IPS DF 6.9 (cell line): ENCODE measurements around the gene ADCYAP1R1.

ENCODE experiments used
- DNase-seq: peaks from one replicate; pipeline ENCODE4 v3.0.0-alpha.2; 2013; ENCODE audit warnings: low read depth, low spot score
- H3K27ac ChIP-seq: one replicate; pipeline ENCODE4 v1.5.1; 2013; ENCODE audit warnings: low read length, control low read depth
- H3K27me3 ChIP-seq: 2 replicates; pipeline ENCODE4 v1.6.1; 2013; ENCODE audit warnings: mild to moderate bottlenecking, low read length; ENCODE audit not compliant: control insufficient read depth, insufficient read depth
- H3K36me3 ChIP-seq: 2 replicates; pipeline ENCODE4 v1.6.1; 2013; ENCODE audit warnings: low read length; ENCODE audit not compliant: control insufficient read depth, insufficient read depth
- H3K4me1 ChIP-seq: 2 replicates; pipeline ENCODE4 v1.6.1; 2013; ENCODE audit warnings: low read length; ENCODE audit not compliant: control insufficient read depth, insufficient read depth
- H3K4me3 ChIP-seq: 2 replicates; pipeline ENCODE4 v1.5.1; 2013; ENCODE audit warnings: mild to moderate bottlenecking, low read length
- H3K9me3 ChIP-seq: 2 replicates; pipeline ENCODE4 v1.6.1; 2013; ENCODE audit warnings: low read length, inconsistent platforms; ENCODE audit not compliant: control insufficient read depth, insufficient read depth
- WGBS: extraction: QIAGEN DNeasy Blood & Tissue Kit; methylation state at CpG from one replicate; pipeline ENCODE4 v1.1.7; 2013; ENCODE audit warnings: mixed read lengths, missing lambda C conversion rate; ENCODE audit not compliant: insufficient read length, insufficient coverage; 5-methylcytosine and 5-hydroxymethylcytosine counted together

ADCYAP1R1 gene

DNA sequence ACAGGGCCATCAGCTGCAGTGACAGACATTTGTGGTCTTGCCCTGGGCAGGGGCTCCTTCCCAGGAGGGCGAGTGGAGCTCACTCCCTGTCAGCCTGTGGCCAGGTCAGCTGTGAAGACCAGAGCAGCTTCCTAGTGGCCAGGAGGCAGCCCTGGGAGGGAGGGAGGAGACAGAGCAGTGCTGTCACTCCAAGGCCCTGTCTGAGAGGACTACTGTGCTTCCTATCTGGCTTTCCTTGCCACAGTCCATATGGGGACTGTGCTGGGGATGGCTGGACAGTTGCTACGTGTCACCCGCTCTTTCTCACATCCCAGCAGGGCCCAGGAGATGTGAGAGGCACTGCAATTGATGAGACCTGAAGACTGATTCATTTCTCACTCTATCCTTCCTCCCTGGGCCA is 15.2 kb upstream of the ADCYAP1R1 start:
- H3K9me3 ChIP-seq = no peaks in the 10 kb centered on the region
- H3K27ac ChIP-seq = no peak overlapping the region
- no peak overlapping the region for H3K4me3 ChIP-seq
- no CpG with 5 or more reads among the region's 3 CpGs for WGBS
- no peaks in the 10 kb centered on the region for H3K27me3 ChIP-seq
- no peak for DNase-seq
- H3K4me1 ChIP-seq = no peaks in the 10 kb centered on the region
- no peaks in the 10 kb centered on the region for H3K36me3 ChIP-seq

- Histone ChIP-seq H3K4me3 (no peak overlapping the region), H3K4me1 (no peaks in the 10 kb centered on the region), H3K27me3 (no peaks in the 10 kb centered on the region), H3K36me3 (no peaks in the 10 kb centered on the region), H3K9me3 (no peaks in the 10 kb centered on the region), H3K27ac (no peak overlapping the region)
- no CpG with 5 or more reads among the region's 9 CpGs for WGBS
- no peak for DNase-seq
Measured at GRCh38 chr7:31043051-31043471, 9.0 kb upstream of the ADCYAP1R1 start.

DNA sequence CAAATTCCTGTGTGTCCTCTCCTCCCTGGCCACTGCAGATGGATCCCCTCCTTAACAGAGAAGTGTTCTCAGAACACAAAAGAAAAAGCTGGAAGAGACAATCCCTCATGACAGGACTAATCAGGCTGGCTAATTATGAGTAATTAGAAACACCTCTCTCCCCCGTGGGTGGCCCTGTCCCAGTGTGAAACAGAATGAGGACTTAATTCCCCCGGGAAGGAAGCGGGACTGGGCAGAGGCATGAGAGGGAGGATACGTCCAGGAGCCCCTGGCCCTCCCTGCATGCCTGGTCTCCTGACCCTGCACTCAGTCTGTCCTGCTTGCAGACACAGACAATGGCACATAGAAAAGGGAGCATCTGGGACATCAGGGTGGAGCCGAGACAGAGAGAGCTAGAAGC is 7.6 kb upstream of the ADCYAP1R1 start:
- DNase-seq = no peak
- Histone ChIP-seq H3K9me3 (no peaks in the 10 kb centered on the region), H3K4me1 (no peaks in the 10 kb centered on the region), H3K36me3 (no peaks in the 10 kb centered on the region), H3K27ac (no peak overlapping the region), H3K4me3 (no peak overlapping the region), H3K27me3 (no peaks in the 10 kb centered on the region)
- no CpG with 5 or more reads among the region's 5 CpGs for WGBS

DNA sequence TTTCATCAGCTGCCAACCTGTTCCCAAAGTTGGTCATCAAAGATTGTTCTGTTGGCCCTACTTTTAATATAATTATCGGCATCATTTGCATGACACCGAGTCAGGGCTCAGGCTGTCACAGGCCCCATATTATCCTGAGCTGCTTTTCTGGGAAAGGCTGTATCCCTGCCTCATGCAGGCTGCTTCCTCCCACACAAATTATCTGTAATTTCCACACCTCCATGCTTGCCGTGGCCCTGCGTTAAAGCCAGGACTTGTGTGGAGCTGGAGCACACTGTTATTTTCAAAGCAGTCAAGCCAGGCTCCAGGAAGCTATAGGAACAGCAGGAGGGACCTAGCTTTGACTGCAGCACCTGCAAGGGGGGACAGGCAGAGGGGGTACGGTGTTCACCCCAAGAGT is 5.4 kb upstream of the ADCYAP1R1 start:
- Histone ChIP-seq H3K4me1 (no peaks in the 10 kb centered on the region), H3K4me3 (no peak overlapping the region)

DNA sequence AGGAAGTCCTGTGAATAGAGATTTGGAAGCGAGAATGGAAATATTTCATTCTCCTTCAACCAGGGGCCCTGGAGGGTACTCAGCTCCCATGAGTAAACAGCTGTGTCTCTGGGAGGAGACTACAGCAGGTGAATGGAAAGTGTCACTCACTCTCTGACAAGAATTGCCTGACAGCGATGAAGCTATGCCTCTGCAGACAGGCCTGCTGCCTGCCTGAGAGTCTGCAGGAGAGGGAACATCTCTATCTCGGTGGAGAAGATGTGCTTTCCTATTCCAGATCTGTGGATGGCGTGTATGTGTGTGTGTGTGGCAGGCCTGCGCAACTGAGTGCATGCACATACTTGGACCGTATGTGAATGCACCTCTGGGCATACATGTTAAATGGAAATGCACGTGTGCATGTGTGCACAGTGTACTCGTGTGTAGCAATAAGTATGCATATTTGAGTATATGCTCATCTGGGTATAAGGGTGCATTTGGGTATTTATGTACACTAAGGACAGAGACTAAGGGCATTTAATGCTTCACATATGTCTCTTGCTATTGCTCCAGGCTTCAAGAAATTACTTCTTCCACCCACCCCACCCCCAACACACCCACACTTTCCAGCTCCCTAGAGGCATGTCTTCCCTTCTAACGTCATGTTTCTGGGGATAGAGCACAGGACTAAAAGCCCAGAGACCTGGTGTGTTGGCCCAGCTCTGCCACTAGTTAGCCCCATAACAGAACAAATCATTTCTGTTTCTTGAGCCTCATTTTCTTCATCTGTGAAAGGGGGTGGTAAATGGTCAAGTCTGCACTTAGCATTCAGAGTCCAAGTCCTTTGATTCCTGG is 4.6 kb upstream of the ADCYAP1R1 start:
- no CpG with 5 or more reads among the region's 9 CpGs for WGBS
- H3K27ac ChIP-seq = no peak overlapping the region
- no peak for DNase-seq
- H3K4me1 ChIP-seq = no peaks in the 10 kb centered on the region
- no peak overlapping the region for H3K4me3 ChIP-seq
- H3K36me3 ChIP-seq = no peaks in the 10 kb centered on the region
- no peaks in the 10 kb centered on the region; the same call in 1 of the 2 replicates for H3K27me3 ChIP-seq
- no peaks in the 10 kb centered on the region for H3K9me3 ChIP-seq

More for the DNA sequence above, 5.4 kb upstream of the ADCYAP1R1 start:
- no CpG with 5 or more reads among the region's 5 CpGs for WGBS
- Histone ChIP-seq H3K27ac (no peak overlapping the region), H3K27me3 (no peaks in the 10 kb centered on the region; the same call in 1 of the 2 replicates), H3K36me3 (no peaks in the 10 kb centered on the region), H3K9me3 (no peaks in the 10 kb centered on the region)
- no peak for DNase-seq

- no peak for DNase-seq
- Histone ChIP-seq H3K9me3 (no peaks in the 10 kb centered on the region), H3K27ac (no peak overlapping the region), H3K27me3 (peaks cover 9% of the 10 kb centered on the region; the same call in 1 of the 2 replicates), H3K36me3 (no peaks in the 10 kb centered on the region), H3K4me1 (no peaks in the 10 kb centered on the region), H3K4me3 (no peak overlapping the region)
- no CpG with 5 or more reads among the region's 12 CpGs for WGBS
Measured at GRCh38 chr7:31049005-31049765, 2.9 kb upstream of the ADCYAP1R1 start.

- no peak for DNase-seq
- Histone ChIP-seq H3K27me3 (peaks cover 9% of the 10 kb centered on the region; the same call in 1 of the 2 replicates), H3K4me3 (peak overlapping the region; percentile 61), H3K9me3 (no peaks in the 10 kb centered on the region), H3K4me1 (no peaks in the 10 kb centered on the region; the same call in 1 of the 2 replicates), H3K27ac (no peak overlapping the region), H3K36me3 (no peaks in the 10 kb centered on the region)
- no CpG with 5 or more reads among the region's 52 CpGs for WGBS
Measured at GRCh38 chr7:31052487-31052840, 356 bp downstream of the ADCYAP1R1 start.

- Histone ChIP-seq H3K4me1 (no peaks in the 10 kb centered on the region; the same call in 1 of the 2 replicates), H3K9me3 (no peaks in the 10 kb centered on the region), H3K27ac (no peak overlapping the region), H3K36me3 (no peaks in the 10 kb centered on the region), H3K4me3 (peak overlapping the region; percentile 61), H3K27me3 (peaks cover 9% of the 10 kb centered on the region; the same call in 1 of the 2 replicates)
- DNase-seq = no peak
- WGBS = no CpG with 5 or more reads among the region's 50 CpGs
Measured at GRCh38 chr7:31052841-31053601, 913 bp downstream of the ADCYAP1R1 start.

GRCh38 chr7:31053986-31054385 is 1.9 kb downstream of the ADCYAP1R1 start:
- no peak for DNase-seq
- H3K4me3 ChIP-seq = no peak overlapping the region
- WGBS = no CpG with 5 or more reads among the region's 5 CpGs
- H3K27ac ChIP-seq = no peak overlapping the region
- peaks cover 9% of the 10 kb centered on the region; the same call in 1 of the 2 replicates for H3K27me3 ChIP-seq
- H3K36me3 ChIP-seq = no peaks in the 10 kb centered on the region
- H3K9me3 ChIP-seq = no peaks in the 10 kb centered on the region
- no peaks in the 10 kb centered on the region; the same call in 1 of the 2 replicates for H3K4me1 ChIP-seq
